ENCODE measurements around the gene ATAD1.

Gene ATAD1

DNA sequence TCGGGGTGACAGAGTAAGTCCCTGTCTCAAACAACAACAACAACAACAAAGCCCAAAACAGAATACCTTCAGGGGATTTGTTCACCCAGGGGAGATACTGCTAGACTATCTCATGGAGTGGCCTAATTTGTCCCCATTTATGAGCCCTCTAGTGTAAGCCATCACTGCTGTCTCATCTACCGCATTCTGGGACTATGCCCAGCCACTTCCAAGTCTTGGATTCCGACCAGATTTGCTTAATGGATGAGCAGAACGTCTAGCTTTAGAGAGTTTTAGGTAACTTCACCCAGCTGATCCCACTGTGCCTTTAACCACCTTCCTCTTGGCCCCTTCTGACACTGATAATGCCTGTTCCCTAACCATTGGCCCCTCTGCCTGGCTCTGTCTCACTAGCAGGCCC is 111.3 kb downstream of the ATAD1 start:
- TF ChIP-seq JUND (IDR thresholded peaks at IDR 0.05; ENCODE audit: low read depth), result no peak
- in situ Hi-C loops (cut with HindIII; ENCODE audit: low pct_unique_long_range_greater_than_20kb, low sequenced_read_pairs), result no loop called here
- DNase-seq (ENCODE audit: low read depth in 1 of 2, low spot score in 1 of 2), result no peak

DNA sequence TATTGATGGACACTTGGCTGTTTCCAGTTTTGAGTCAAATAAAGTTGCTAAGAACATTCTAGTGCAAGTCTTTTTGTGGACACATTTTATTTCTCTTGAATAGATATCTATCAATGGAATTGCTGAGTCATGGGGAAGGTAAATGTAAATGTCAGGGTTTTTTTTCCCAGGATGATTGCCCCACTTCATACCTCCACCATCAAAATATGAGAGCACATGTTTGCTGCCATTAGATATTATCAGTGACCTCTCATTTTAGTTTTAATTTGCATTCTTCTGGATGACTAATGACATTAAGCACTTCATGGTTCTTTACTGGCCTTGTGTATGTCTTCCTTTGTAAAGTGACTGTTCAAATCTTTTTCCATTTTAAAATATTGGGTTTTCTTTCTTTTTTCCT is 112.7 kb downstream of the ATAD1 start:
- in situ Hi-C loops (cut with HindIII; ENCODE audit: low pct_unique_long_range_greater_than_20kb, low sequenced_read_pairs), result no loop called here
- DNase-seq (ENCODE audit: low read depth in 1 of 2, low spot score in 1 of 2), result peak in 1 of 2 experiments; percentile 63

DNA sequence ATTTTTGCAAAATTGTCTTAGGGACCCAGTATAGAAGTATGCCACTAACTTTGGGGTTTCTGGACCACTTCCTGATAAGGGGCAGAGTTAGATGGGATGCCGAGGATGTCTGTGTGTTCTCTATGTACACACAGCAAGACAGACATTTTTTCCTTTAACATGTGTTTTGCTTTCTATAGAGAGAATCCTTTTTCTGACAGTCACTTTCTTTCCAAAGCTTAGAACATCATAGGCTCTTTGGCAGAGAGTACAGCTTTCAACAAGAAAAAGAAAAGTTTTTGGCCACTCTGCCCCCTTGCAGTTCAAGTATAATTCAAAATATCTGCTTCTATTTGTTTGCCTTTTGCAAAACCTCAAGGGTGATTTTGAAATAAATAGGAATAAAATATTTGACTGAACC is 114.3 kb downstream of the ATAD1 start:
- in situ Hi-C loops (cut with HindIII; ENCODE audit: low pct_unique_long_range_greater_than_20kb, low sequenced_read_pairs), result no loop called here
- TF ChIP-seq JUND (IDR thresholded peaks at IDR 0.05; ENCODE audit: low read depth), result no peak
- DNase-seq (ENCODE audit: low read depth in 1 of 2, low spot score in 1 of 2), result no peak

More for the DNA sequence above, 112.7 kb downstream of the ATAD1 start:
- peak; percentile 35; the same call in 1 of the 2 replicates for TF ChIP-seq JUND (IDR thresholded peaks at IDR 0.05; ENCODE audit: low read depth)

DNA sequence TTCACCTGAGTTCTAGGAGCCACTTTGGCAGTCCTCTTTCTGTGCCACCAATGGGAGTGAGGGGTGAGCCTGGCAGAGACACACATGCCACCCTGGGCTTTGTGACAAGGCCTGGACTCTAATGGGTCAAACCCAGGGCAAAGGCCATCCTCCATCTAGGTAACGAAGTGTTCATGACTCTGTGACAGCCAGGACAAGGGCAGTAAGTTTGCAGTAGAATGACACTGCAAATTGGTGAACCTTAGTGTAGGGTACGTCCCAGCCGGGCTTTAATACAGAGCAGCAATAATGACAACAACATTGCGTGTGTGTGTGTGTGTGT is 115.1 kb downstream of the ATAD1 start:
- no peak for TF ChIP-seq JUND (IDR thresholded peaks at IDR 0.05; ENCODE audit: low read depth)
- in situ Hi-C loops (cut with HindIII; ENCODE audit: low pct_unique_long_range_greater_than_20kb, low sequenced_read_pairs), result no loop called here
- DNase-seq (ENCODE audit: low read depth in 1 of 2, low spot score in 1 of 2), result no peak

DNA sequence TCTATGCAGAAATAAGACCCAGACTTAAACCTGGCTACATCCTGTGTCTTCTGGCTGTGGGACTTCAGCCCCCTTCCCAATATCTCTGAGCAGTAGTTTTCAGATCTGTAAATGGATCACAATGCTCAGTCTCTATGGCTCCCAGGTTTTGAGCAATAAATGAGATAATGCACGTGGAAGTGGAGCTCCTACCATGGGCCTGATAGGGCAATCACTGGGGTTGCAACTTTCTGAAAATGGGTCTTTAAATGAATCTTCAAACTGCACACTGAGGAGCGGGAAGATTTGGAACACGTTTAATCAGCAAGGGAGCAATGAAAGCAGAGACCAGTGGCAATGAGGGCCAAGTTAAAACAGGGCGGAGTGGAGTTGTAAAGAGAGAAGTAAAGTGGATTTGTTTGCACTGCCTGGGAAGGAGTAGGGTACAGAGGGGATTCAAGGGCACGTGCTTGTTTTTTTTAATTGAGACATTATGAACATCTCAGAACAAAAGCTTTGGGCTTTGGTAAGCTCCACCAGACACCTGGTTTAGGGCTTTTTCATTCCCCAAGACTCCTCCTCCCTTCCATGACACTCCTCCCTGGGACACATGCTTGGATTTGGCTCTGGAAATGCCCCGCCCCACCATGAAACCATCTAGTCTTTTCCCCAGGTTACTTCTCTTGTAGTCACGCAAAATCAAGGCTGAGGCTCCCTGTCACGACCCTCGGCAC is 115.6 kb downstream of the ATAD1 start:
- TF ChIP-seq JUND (IDR thresholded peaks at IDR 0.05; ENCODE audit: low read depth), result no peak
- no peak for DNase-seq (ENCODE audit: low read depth in 1 of 2, low spot score in 1 of 2)
- in situ Hi-C loops (cut with HindIII; ENCODE audit: low pct_unique_long_range_greater_than_20kb, low sequenced_read_pairs), result no loop called here
